Left colon (tissue), 2 donors: Measurements from ENCODE around the gene ISCA1. TPM values are rescaled to one million over a fixed set of nuclear protein-coding genes. Genes with fewer than 3 reads are reported as not detected.

Source experiments
- ATAC-seq: fragments of 200-7000 bp; cut with Tn5 transposase; one replicate; pipeline ENCODE4 v1.9.1; 2020; ENCODE audit warnings: mild to moderate bottlenecking, moderate library complexity
- DNase-seq, 2 donors: peaks; one replicate each; pipeline ENCODE4 v3.0.0-alpha.2; 2020
- intact Hi-C, 2 donors: fragments of 100-400 bp; cut with DNase I in 1 of 2; cut with micrococcal nuclease in 1 of 2; formaldehyde crosslinking; loops; one replicate each; pipeline versions ENCODE4 v1.11.2 to v1.14.0; 2022; cut with DNase I, micrococcal nuclease
- total RNA-seq, 2 donors: library from RNA; stranded (reverse); fragmentation: NEBNext Ultra II Directional; extraction: Animal tissue kit (Norgen Biotek cat#: 25700); gene quantifications; one replicate each; pipeline ENCODE4 v1.2.1, GENCODE V29; 2021
- donor health status: DM: no; HTN: no; CAD: no.
- donor health status: DM: yes; HTN: yes; CAD: no.

The ISCA1 gene
- total RNA-seq, 2 donors from 2014 or later = 25.1 to 26.6 TPM

DNA sequence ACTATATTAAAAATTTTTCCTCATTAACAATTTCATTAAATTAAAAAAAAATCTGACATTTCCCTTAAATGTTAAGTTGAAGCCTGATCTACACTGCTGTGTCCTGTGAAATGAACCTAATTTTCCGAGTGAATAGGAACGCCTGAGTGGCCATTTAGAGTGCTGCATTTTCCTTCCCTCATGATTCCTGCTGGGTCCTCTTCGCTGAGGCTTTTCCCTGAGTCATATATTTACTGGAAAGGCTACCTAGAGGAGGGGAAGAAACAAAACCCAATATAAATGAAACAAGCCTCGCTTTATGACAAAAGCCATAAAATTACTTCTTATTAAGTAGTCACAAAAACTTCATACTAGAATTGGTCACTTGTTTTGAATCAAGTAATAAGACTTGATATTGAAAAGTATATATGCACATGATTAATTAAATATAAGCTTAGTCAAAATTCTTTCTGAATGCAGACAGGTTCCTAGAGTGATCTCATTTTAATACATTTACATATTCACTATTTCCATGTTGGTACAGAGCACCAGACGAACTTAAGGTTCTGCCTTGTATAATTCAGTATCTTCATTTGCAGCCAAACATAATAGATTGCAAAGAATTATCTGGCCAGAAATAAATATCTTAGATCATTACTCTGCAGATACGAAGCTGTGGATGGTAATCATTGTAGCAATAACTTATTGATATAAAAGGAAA lies 6.3 kb upstream of the ISCA1 start:
- ATAC-seq (no peak), DNase-seq (no peak)
- intact Hi-C loops = no loop called here

DNA sequence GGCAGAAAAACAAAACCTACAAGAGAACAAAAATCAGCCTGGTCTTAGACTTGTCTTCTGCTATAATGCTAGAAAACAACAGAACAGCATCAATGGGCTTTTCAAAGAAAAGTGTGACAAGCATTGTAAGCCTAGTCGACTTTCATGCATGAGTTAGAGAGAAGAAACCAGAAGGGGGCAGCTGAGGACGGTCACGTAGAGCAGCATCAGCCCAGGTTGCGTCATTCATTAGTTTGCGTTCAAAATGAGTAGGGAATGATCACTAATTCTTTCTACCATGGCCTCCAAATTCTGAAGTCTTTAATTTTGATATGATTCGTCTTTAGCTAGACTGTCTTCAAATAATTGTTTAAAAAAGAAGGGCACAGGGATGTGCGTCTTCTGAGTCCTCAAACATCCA lies 4.7 kb upstream of the ISCA1 start:
- ATAC-seq = no peak
- no peak for DNase-seq
- intact Hi-C loops = no loop called here

DNA sequence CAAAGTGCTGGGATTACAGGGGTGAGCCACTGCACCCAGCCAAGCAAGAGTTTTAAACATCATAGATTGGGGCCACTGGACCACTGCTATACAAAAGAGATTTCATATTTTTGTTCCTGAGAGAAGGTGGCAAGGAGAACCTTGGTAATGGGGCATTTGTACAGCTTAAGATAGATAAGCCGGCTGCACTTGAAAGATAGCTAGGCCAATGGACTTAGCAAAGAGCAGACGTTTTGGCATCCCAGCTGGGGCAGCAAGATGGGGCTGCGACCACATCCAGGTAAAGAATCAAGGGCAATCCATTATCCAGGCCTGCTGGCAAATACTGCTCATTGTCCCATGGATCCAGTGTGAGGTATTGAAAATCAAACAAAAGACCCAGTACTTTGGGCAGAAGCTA lies 3.9 kb upstream of the ISCA1 start:
- ATAC-seq (no peak), DNase-seq (no peak)
- intact Hi-C loops = no loop called here

DNA sequence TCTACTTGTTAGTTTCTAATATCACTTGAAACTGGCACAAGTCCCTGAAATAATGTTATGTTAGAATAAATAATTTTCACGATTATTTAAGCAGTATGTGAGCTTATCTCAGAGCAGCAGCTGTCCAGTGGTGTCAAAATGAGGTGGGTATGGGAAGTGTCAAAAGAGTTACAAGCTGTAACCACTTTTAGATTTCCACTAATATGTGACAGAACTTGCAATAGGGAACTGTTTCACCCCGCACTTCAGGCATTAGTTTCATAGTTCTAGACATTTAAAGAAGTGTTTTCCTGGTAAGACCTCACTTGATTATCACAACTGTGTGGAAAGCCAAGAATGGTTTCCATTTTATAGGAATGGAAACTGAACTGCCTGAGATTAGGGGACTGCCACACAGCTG lies 2.9 kb upstream of the ISCA1 start:
- ATAC-seq (no peak), DNase-seq (no peak)
- intact Hi-C loops = no loop called here

DNA sequence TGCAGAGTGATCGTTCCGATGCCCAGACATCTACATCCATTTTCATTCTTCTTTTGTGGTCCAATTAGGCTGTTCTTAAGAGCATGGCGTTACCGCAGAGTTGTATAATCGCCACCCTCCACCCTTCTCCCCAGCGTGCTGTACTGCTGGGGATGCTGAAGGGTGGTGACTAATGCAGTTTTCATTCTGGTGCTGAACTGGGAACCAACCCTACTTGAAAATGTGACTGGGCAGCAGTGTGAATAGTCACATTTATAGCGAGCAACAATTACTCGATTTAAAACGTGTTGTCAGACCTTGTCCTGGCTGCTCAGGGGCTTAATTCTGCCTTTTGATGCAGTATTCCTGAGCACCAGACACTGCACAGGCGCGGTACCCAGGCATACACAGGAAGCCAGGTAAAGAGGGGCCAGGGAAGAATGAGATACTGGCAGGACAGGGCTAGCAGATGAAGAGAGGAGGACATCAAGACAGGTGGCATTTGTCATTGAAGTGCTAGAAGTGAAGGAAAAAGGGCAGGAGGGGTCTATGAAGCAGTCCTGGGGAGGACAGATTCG lies 719 bp upstream of the ISCA1 start:
- ATAC-seq = peak; percentile 22
- intact Hi-C loops = no loop called here

DNA sequence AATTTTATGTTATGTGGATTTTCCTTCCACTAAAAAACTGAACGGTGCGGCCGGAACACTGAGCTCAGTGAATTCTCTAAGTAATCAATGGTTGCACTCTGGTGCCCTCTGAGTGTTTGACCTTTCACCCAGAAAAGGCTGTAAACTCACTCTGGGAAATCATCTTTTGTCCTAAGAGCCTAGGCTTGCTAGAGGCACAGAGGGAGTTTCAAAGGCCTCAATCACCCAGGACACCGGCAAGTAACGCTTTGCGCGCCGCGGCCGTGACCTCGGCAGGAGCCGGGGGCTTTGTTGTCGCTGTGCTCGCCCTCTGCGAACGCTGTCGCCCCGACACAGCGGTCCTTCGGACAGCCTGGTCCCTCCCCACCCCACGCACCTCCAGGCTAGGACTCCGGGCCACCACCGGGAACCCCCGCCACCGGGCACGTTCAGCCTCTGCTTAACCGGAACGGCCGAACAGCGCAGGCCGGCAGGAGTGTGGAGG lies 703 bp downstream of the ISCA1 start:
- DNase-seq (no peak), ATAC-seq (peak; percentile 45)
- intact Hi-C loops = no loop called here

More for the DNA sequence above, 719 bp upstream of the ISCA1 start:
- DNase-seq = no peak

DNA sequence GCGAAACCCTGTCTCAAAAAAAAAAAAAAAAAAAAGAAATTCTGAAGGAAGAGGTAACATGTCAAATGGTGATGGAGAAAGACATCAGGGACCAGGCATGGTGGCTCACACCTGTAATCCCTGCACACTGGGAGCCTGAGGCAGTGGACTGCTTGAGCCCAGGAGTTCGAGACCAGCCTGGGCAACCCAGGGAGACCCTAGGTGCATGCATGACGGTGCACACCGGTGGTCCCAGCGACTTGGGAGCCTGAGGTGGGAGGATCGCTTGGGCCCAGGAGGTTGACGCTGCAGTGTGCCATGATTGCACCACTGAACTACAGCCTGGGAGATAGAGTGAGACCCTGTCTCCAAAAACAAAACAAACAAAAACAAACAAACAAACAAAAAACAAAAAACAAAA lies 1.8 kb downstream of the ISCA1 start:
- ATAC-seq (no peak), DNase-seq (no peak)
- intact Hi-C loops = no loop called here

DNA sequence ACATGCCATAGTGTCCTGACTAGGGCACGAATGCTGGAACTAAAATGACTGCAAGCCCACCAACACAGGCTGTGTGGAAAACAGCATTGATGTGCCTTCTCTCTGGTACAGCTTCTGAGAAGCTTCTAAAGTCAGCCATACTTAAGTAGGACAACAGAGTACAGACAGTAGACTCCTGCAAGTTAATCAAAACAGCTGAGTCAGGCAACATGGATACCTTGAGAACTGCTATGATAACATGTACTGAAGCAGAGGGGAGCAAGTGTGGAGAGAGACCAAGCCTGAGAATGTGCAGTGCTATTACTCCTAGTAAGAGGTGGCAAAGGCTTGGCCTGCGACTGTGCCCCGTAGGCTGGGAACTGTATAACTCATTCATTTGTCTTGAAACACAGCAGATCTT lies 2.5 kb downstream of the ISCA1 start:
- DNase-seq (no peak), ATAC-seq (no peak)
- intact Hi-C loops = no loop called here

DNA sequence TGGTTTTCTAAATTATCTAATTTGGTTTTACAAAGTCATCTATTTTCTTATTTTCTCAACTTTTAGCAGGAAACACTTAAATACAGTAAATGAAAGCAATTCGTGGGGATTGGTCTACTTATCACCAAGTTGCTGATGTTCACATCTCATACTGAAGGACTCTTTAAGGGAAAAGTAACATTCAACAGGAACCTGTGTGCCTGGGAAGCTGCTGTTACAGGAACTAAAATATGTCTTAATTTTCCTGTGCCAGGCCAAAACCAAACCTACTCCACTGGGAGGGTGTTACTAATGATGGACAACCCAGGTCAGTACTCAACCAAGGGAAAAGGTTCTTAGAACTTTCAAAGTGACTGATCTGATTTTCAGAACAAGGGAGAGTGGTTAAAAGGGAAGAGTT lies 5.3 kb downstream of the ISCA1 start:
- intact Hi-C loops = no loop called here
- DNase-seq (no peak), ATAC-seq (no peak)

DNA sequence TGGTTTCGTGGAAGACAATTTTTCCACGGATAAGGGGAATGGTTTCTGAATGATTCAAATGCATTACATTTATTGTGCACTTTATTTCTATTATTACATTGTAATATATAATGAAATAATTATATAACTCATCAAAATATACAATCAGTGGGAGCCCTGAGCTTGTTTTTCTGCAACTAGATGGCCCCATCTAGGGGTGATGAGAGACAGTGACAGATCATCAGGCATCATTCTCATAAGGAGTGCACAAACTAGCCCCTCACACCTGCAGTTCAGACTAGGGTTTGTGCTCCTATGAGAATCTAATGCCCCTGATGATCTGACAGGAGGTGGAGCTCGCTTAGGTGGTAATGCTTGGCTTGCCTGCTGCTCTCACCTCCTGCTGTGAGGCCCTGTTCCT lies 6.4 kb downstream of the ISCA1 start:
- ATAC-seq (no peak), DNase-seq (no peak)
- intact Hi-C loops = no loop called here

DNA sequence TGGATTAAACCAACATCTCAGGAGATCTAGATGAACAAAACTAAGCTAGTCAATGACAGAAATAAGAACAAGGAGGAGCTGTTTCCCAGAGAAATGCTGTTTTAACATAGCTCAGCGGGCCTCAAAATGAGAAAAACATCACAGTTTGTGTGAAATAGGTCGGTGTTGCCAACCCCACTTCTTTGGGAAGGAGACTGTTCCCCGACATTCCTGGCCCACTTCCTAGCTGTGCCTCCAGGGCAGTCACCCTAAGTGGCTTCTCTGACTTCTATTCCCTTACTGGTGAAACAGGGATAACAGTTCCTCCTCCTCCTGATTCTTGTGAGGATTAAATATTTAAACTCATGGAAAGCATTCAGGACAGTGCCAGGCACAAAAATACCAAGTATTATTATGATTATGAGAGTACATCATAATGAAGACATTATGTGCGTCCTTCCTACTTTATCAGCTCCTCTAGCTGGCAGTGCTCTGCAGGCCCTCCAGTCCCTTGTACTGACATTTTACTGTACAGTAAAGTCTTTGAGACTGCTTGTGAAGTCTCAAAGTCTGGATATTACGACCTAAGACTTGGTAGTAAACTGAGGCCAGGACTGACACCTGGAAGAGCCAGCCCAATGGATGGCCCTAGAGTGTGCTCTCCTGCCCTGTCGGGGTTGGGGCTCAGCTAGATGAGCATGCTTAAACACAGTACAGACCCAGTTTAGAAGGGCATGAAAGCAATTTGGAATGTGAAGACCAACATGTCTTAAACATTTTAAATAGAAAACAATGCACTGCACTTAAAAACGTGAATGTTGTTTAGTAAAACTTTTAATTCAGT lies 7.3 kb downstream of the ISCA1 start:
- no peak for ATAC-seq
- DNase-seq = no peak
- intact Hi-C loops = no loop called here

DNA sequence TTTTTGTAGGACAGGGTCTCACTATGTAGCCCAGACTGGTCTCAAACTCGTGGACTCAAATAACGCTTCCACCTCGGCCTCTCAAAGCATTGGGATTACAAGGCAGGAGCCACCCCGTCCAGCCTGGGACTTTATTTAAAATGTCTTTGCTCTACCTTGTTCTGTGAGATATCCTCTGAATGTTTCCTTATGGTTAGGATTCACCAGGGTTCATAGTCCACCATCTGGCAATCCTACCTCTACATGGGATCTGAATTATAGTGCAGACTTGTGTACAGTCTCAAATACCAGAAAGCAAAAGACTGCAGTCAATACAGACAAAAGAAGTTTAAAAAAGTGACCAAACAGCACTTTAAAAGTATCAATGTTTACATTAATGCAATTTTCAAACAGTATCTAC lies 10.1 kb downstream of the ISCA1 start:
- intact Hi-C loops = no loop called here
- ATAC-seq (peak; percentile 99), DNase-seq (no peak)

DNA sequence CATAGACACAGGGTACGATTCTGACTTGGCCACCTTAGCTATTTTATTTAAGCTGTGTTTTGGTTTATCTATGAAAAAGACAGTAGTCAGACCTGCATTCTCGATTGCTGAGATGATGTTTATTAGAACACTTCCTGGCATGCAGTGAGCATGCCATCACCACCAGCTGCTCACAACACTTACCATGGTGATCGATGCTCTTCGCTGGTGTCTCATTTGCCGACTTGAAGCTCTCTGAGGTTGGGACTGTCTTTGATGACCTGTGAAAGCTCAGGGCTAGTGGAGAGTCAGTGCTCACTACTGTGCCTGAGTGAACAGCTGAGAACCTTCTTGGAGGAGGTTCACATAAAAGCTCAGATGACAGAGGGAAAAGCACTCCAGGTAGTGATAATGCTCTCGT lies 18.5 kb downstream of the ISCA1 start:
- ATAC-seq (no peak), DNase-seq (no peak)
- intact Hi-C loops = no loop called here

DNA sequence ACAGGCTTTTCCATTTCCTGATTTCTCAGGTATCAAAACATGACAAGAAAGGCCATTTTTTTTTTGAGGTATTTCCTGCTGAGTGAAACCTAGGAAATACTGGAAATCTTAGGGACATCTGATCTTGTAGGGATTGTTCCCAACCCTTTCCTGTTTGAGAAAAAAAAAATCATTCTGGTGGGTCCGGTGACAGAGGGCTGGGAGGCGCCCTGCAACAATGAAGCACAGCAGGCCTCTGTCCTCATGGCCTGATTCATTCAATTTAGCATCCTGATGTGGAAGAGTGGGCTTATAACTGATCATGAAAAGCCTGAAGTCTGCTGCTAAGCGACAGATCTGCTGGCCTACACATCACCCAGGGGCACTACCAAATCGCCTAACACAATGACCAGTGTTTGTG lies 19.8 kb downstream of the ISCA1 start:
- intact Hi-C loops = no loop called here
- ATAC-seq (no peak), DNase-seq (no peak)

DNA sequence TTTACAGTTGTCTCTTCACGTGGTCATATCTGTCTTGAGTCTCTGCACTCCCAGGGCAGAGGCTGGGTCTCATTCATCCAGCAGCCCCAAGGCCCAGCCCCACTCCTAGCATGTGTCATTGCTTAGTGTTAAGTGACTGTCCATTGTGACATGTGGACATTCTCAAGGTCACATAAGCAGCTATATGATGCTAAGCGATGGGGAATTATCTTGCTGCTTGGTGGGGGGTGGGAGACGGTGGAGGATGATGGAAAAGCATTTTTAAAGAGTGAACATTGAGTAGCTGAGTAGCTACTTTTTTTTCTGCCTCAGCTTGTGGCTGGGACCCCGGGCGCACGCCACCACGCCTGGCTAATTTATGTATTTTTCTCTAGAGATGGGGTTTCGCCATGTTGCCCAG lies 22.8 kb downstream of the ISCA1 start, which contains the start of gene C9orf153:
Gene C9orf153 (minus strand): TSS at position 101 of the 400 bp plus-strand sequence. CDS start 30,054 bp downstream, outside the sequence.
- DNase-seq = no peak
- ATAC-seq = no peak
- intact Hi-C loops = no loop called here

DNA sequence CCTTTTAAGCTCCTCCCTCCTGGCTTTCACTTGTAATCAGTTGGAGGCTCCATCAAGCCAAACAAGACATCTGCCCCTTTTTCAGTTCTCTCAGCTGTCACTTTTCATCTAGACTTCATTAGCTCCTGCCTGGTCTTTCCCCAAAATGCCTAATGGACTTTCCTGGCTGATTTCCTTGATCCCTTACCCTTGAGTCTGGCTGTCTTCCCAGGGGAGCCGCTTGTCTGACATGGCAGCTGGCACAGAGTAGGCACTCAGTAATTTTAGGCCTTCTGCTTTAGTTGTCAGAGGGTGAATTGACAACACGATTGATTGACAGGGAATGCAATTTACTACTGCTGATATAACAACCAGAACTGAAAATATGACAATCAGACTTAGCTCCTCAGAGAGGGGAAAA lies 24.9 kb downstream of the ISCA1 start:
- DNase-seq (no peak), ATAC-seq (no peak)
- intact Hi-C loops = no loop called here

DNA sequence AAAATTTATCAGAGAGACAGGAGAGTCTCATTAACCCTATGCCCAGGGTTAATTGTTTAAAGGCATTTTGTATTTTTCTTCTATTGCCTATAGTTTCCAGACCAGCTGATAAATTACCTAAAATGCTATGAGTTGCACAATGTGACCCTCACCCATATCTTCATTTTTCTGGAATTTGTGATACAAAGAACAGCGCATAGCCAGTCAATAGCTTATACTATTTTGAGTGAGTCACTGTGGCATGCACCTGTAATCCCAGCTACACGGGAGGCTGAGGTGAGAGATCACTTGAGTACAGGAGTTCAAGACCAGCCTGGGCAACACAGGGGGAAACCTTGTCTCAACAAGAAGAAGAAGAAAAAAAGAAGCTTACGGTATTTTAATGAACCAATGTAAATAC lies 25.7 kb downstream of the ISCA1 start:
- intact Hi-C loops = no loop called here
- DNase-seq (no peak), ATAC-seq (no peak)

DNA sequence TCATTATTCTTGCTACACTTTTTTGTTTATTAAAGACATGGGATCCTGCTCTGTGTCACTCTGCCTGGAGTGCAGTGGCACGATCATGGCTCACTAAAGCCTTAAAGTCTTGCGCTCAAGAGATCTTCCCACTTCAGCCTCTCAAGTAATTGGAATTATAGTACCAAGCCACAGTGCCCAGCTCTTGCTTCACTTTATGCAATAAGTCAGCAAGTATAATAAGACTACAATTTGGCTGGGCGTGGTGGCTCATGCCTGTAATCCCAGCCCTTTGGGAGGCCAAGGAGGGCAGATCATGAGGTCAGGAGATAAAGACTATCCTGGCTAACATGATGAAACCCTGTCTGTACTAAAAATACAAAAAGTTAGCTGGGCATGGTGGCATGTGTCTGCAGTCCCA lies 28.8 kb downstream of the ISCA1 start:
- no peak for ATAC-seq

DNA sequence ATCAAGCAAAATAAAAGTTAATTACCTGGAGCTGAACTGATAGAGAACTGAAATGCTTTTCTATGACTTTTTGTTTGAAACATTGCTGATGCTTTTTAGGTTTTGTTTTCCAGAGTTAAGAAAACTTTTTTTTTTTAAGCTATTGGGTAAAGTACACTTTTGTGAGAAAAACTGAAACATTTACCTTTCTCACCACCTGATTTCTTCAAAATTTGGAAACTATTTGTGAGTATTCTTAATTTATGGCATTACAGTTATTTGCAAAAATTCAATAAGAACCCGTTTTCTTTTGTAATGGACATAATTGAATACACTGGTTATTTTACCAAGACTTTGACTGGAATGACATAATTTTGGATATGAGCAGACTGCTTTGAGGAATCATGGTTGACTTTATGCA lies 29.5 kb downstream of the ISCA1 start:
- ATAC-seq = no peak
- intact Hi-C loops = no loop called here
- no peak for DNase-seq

More for the DNA sequence above, 28.8 kb downstream of the ISCA1 start:
- intact Hi-C loops = no loop called here
- DNase-seq = no peak

DNA sequence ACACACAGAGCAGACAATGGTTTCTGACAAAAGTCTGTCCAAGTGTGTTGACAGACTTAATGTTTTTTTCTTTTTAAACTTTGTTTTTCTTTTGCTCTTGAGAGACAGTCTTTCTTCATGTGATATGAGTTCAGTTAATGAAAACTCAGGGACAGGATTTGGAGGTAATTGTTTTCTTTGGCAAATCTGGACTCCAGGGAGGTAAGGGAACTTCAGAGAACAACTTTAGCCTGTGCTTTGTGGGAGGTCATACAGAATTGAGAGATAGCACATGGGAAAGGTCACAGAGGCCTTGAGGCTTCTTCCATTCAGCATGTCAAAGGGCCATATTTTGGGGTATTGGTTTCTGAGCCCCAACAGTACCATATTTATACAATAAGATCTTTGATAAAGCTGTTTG lies 32.2 kb downstream of the ISCA1 start:
- intact Hi-C loops = no loop called here
- DNase-seq (no peak), ATAC-seq (no peak)
